CD4-positive, alpha-beta T cell treated with Interferon gamma for 1 hour (primary cell): ENCODE data around the gene ZC3H15.
"Not testable (repeated sequence)": the region's sequence is repeated elsewhere in the genome, so short reads cannot be mapped to it uniquely, and the experiment has no call there.

Source experiments
- DNase-seq: peaks from one replicate; pipeline ENCODE4 v3.0.0-alpha.2; 2020

Gene ZC3H15

GRCh38 chr2:186485871-186486650, at the start of gene ZC3H15:
ZC3H15 (plus strand) TSS chr2:186486260; CDS start chr2:186486383, 123 bp downstream.
- DNase-seq, result peak; percentile 98

- no peak for DNase-seq
Measured at GRCh38 chr2:186437719-186438118, 48.3 kb upstream of the ZC3H15 start.

GRCh38 chr2:186439673-186440095, 46.4 kb upstream of the ZC3H15 start:
- DNase-seq, result not testable (repeated sequence)

GRCh38 chr2:186440506-186440905, 45.6 kb upstream of the ZC3H15 start:
- DNase-seq, result no peak

GRCh38 chr2:186442885-186443284, 43.2 kb upstream of the ZC3H15 start:
- no peak for DNase-seq

GRCh38 chr2:186443851-186444250, 42.2 kb upstream of the ZC3H15 start:
- DNase-seq, result no peak

GRCh38 chr2:186445506-186445905, 40.6 kb upstream of the ZC3H15 start:
- DNase-seq, result no peak

- DNase-seq, result no peak
Measured at GRCh38 chr2:186455613-186456012, 30.4 kb upstream of the ZC3H15 start.

GRCh38 chr2:186456941-186457340, 29.1 kb upstream of the ZC3H15 start:
- DNase-seq, result no peak

GRCh38 chr2:186457908-186458307, 28.2 kb upstream of the ZC3H15 start:
- no peak for DNase-seq

- DNase-seq, result no peak
Measured at GRCh38 chr2:186459009-186459408, 27.1 kb upstream of the ZC3H15 start.

GRCh38 chr2:186460465-186460864, 25.6 kb upstream of the ZC3H15 start:
- no peak for DNase-seq

- no peak for DNase-seq
Measured at GRCh38 chr2:186466743-186467142, 19.3 kb upstream of the ZC3H15 start.

- no peak for DNase-seq
Measured at GRCh38 chr2:186467421-186467820, 18.6 kb upstream of the ZC3H15 start.

- DNase-seq, result not testable (repeated sequence)
Measured at GRCh38 chr2:186472722-186473493, 13.2 kb upstream of the ZC3H15 start.

GRCh38 chr2:186474239-186474638, 11.8 kb upstream of the ZC3H15 start:
- DNase-seq, result not testable (repeated sequence)

GRCh38 chr2:186477790-186478189, 8.3 kb upstream of the ZC3H15 start:
- DNase-seq, result no peak

- DNase-seq, result no peak
Measured at GRCh38 chr2:186480991-186481390, 5.1 kb upstream of the ZC3H15 start.

- no peak for DNase-seq
Measured at GRCh38 chr2:186484062-186484735, 1.9 kb upstream of the ZC3H15 start.

- no peak for DNase-seq
Measured at GRCh38 chr2:186485576-186485870, 537 bp upstream of the ZC3H15 start.

- no peak for DNase-seq
Measured at GRCh38 chr2:186486651-186487647, 889 bp downstream of the ZC3H15 start.

GRCh38 chr2:186493564-186494085, 7.6 kb downstream of the ZC3H15 start:
- no peak for DNase-seq
